ENCODE data around the gene TIMM22. TPM values are rescaled to one million over a fixed set of nuclear protein-coding genes. Genes with fewer than 3 reads are reported as not detected.
"Not testable (repeated sequence)": the region's sequence is repeated elsewhere in the genome, so short reads cannot be mapped to it uniquely, and the experiment has no call there.

Gene TIMM22
- polyA plus RNA-seq, 3 donors: 5.5 to 9.0 (median 8.0) TPM

DNA sequence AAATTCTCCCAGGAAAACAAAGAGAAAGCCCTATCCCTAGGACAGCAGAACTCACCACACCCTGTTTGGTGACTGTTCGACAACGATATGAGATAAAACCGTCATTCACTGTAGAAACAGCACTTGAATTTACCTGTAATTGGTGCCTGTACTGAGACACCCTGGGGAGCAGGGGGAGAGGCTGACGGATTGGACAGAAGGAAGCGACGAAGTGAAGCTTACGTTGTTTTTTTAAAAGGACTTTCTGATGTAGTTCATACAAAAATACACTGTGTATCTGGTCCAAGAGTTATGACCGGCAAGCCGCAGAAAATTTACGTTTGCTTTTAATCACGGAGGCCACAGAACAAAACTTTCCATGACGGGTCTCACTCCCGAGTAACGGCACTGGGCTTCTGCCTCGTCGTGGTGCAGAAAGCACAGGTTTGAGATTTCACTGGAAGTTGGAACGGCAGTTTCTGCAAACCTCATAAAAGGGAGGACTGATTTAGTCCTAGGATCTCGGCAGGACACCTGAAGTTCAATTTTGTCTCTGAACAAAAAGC, 27.0 kb upstream of the TIMM22 start:
- H3K27ac ChIP-seq (ENCODE audit: low read depth, low read length): no peak overlapping the region
- WGBS, 3 donors: 52 to 54% (median 53%) methylated on average over 18 of the region's 18 CpGs

DNA sequence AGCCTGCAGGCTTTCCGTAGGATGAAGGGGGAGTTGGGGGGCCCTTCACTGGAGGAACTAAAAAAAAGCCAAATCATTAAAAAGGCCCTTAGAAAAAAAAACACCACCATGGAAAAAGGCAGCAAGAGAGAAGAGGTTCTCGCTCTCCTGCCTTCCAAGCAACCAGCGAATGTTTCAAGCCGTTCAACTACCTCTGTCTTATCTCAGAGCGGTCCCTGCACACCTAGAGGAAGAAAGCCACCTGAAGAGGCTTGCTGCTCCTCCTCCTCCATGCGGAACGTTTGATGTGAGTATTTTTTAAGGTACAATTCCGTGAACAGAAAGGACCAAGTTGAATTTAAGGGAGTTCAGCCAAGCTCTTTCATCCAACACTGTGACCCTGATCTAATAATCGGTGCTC, 26.6 kb upstream of the TIMM22 start:
- no peak overlapping the region for H3K27ac ChIP-seq (ENCODE audit: low read depth, low read length)
- WGBS, 3 donors: 68 to 83% (median 77%) methylated on average over 9 of the region's 9 CpGs

DNA sequence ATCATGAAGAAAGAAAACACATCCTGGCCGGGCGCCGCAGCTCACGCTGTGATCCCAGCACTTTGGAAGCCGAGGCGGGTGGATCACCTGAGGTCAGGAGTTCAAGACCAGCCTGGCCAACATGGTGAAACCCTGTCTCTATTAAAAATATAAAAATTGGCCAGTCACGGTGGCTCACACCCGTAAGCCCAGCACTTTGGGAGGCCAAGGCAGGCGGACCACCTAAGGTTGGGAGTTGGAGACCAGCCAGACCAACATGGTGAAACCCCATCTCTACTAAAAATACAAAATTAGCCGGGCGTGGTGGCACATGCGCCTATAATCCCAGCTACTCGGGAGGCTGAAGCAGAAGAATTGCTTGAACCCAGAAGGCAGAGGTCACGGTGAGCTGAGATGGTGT, 25.1 kb upstream of the TIMM22 start:
- not testable (repeated sequence) for H3K27ac ChIP-seq (ENCODE audit: low read depth, low read length)

DNA sequence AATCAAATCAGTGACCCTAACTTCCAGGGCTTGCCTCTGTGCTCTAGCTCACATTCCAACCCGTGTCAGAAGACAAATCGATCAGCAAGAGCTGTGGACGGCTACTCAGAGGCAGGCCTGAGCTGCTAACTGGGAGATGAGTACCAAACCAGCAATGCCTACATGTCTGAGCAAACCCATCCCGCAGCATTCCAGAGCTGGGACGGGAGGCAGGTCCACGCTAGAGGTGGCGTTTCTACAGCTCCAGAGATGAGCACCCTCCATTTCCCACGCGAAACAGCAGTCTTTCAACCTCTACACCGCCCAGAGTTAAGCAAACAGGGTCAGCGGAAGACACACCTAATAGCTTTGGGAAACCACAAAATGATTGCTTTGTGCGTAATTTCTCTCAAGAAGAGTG, 23.9 kb upstream of the TIMM22 start:
- WGBS, 3 donors: 73 to 86% (median 85%) methylated on average over 12 of the region's 12 CpGs
- no peak overlapping the region for H3K27ac ChIP-seq (ENCODE audit: low read depth, low read length)

More for the DNA sequence above, 25.1 kb upstream of the TIMM22 start:
- WGBS, 3 donors: 89 to 93% (median 92%) methylated on average over 14 of the region's 14 CpGs

- 83 to 86% (median 86%) methylated on average over 2 of the region's 2 CpGs for WGBS, 3 donors
- H3K27ac ChIP-seq (ENCODE audit: low read depth, low read length): not testable (repeated sequence)
These were observed 22.2 kb upstream of the TIMM22 start for GRCh38 chr17:974778-975177.

GRCh38 chr17:975371-975915, 21.5 kb upstream of the TIMM22 start:
- WGBS, 3 donors: 50 to 64% (median 61%) methylated on average over 5 of the region's 5 CpGs
- no peak overlapping the region for H3K27ac ChIP-seq (ENCODE audit: low read depth, low read length)

DNA sequence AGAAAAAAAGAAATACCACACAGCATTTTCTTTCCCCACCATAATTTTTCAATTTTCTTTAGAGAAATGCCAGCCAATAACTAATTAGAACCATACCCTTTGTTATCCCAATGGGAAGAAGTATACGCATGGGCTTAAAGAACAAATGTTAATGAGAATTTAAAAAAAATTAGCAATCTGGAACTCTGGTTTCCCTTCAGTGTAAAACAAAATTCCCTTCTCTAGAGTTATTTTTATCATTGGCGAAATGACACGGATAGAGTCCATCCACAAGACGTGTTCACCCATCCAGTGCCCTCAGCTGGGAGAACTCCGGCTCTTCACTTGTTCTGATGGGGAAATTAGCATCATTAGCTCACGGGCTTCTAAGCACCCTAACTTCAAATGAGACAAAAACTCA, 20.6 kb upstream of the TIMM22 start:
- no peak overlapping the region for H3K27ac ChIP-seq (ENCODE audit: low read depth, low read length)
- 85 to 87% (median 87%) methylated on average over 6 of the region's 6 CpGs for WGBS, 3 donors

GRCh38 chr17:977166-977565, 19.8 kb upstream of the TIMM22 start:
- 75 to 88% (median 79%) methylated on average over 6 of the region's 6 CpGs for WGBS, 3 donors
- H3K27ac ChIP-seq (ENCODE audit: low read depth, low read length): no peak overlapping the region

DNA sequence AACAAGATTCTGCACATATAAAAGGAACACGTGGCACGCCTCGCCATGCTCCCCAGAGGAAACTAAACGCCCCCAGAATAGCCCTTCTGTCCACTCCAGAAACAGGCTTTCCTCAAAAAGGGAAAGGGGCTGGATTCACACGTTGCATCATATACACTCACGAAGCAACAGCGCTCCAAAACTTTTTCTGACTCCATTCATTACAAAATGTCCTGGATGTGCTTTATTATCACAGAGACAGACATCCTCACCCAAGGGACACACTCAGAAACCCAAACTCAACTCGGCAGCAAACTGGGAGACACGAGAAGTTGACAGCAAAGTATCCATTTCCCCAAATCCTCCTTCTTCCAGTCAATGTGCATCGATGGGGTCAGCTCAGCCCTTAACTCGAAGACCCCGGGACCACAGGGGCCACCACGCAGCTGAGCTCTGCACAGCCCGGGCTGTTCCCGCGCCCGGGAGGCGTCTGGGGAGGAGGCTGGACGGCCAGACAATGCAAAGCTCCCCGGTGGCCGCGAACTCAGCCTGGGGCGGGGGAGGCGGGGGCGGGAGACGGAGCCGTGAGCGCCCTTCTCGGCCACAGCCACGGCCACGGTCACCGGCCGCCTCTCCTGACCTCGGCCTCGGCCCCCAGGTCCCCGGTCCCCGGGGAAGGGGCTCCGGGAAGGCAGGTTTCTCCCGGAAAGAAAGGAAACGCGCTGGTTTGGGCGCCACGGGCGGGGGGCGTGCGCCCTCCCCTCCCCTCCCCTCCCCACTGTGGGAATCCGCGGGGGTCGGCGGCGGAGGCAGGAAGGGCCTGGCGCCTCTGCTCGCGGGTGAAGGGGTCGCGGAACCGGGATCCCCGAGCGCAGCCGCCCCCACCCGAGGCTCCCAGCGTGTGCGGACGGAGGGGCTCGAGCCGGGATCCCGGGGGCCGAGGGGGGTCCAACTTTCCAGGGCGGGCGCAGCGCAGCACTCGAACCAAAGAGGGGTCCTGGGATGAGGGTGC, 18.5 kb upstream of the TIMM22 start:
- no peak overlapping the region for H3K27ac ChIP-seq (ENCODE audit: low read depth, low read length)
- 2 to 3% (median 3%) methylated on average over 52 to 72 of the region's 72 CpGs for WGBS, 3 donors

GRCh38 chr17:979212-979538, 17.8 kb upstream of the TIMM22 start:
- 0 to 1% (median 0%) methylated on average over 8 to 38 of the region's 42 CpGs for WGBS, 3 donors
- H3K27ac ChIP-seq (ENCODE audit: low read depth, low read length): no peak overlapping the region

DNA sequence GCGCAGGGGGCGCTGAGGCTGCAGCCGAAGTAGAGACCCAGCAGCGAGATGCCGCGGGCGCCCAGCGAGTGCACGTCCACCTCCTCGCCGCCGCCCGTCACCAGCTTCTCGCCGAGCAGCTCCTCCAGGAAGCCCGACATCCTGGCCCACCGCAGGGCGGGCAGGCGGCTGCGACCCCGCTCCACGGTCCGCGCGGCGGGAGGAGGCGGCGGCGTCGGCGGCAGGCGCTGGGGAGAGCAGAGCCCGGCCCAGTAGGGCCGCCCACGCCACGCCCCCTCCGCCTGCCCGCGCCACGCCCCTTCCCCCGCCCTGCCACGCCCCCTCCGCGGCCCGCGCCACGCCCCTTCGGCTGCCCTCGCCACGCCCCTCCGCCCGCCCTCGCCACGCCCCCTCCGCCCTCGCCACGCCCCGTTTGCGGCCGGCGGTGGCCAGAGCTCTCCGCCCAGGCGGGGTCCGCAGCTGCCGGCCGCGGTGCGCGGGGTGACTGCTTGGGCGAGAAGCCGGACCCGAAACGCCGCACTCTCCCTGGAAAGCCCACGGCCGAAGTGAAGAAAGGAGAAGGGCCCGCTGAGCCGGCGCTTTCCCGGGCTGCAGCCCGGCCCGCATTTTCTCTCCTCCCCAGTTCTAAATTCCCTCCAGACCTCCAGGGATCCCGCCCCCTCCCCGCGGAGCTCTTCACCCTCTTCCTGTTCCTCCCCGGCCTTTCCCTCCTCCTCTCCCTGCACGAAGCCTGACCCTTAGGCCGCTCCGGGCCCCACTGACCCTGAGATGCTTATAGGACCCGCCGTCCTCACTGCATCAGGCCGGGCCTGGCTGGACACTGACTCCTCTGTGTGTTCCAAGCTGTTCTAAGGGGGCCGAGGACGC, 17.2 kb upstream of the TIMM22 start, which contains the start of gene NXN:
NXN (minus strand) TSS at position 238 of the 867 bp plus-strand sequence.
- 1 to 2% (median 2%) methylated on average over 50 to 94 of the region's 94 CpGs for WGBS, 3 donors
- no peak within 1 kb of the TSS for H3K27ac ChIP-seq (ENCODE audit: low read depth, low read length)

- no peak overlapping the region for H3K27ac ChIP-seq (ENCODE audit: low read depth, low read length)
- WGBS, 3 donors: 32 to 35% (median 32%) methylated on average over 43 of the region's 43 CpGs
These were observed 16.3 kb upstream of the TIMM22 start for GRCh38 chr17:980406-981291.

DNA sequence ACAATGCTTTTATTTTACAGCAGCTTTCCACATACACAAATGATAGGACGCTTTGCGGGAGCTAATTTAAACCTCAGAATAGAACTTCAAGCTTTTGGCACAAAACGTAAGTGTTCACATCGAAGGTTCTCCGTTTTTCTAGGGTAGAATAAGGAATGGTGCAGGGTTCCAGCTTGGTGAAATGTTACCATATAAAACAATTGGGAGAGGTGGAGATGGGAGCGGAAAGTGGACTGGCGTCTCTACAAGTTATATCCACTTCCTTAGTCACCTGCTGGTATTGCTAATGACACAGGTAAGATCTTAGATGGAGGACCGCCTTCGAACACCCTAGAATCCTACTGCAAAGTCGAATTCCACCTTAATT, 15.7 kb upstream of the TIMM22 start:
- H3K27ac ChIP-seq (ENCODE audit: low read depth, low read length): no peak overlapping the region
- WGBS, 3 donors: 38 to 40% (median 39%) methylated on average over 10 of the region's 10 CpGs

DNA sequence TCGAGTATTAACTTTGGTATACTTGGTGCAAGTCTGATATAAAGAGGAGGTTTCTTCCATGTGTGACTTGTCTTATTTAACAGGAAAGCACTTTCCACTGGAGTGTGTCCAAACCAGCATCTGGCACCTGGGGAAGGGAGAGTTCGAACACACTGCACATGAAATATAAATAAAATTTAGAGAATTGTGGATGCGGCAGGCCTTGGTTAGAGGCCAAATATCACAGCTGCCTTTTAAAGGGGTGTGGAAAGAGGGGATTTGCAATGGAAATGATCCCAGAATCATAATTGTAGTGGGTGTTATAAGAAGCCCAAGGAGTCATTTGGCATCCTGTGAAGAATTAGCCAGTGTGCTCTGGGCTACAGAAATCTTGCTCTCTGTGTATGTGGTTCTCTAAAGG, 13.0 kb upstream of the TIMM22 start:
- 50 to 61% (median 51%) methylated on average over 3 of the region's 3 CpGs for WGBS, 3 donors
- H3K27ac ChIP-seq (ENCODE audit: low read depth, low read length): no peak overlapping the region

- no peak overlapping the region for H3K27ac ChIP-seq (ENCODE audit: low read depth, low read length)
- WGBS, 3 donors: 88 to 90% (median 89%) methylated on average over 6 of the region's 6 CpGs
These were observed 10.5 kb upstream of the TIMM22 start for GRCh38 chr17:986322-986929.

GRCh38 chr17:987931-988330, 9.0 kb upstream of the TIMM22 start:
- no peak overlapping the region for H3K27ac ChIP-seq (ENCODE audit: low read depth, low read length)
- WGBS, 3 donors: 87 to 94% (median 93%) methylated on average over 15 of the region's 15 CpGs

DNA sequence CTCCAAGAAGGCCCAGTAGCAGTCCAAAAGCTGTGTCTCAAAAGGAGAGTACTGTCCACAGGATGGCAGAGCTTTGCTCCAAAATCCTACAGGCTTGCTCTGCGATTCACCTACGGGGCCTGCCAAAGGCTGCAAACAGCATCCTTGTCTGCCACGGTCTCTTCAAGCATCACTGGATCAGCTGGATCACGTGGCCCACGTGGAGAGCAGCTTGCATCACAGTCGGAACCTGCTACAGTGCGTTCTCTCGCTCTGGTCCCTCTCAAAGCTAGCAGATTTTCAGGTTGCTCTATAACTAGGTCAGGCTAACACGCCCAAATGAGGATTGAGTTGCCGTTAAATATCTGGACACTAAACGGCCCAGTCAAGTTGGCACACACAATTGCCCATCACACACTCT, 8.4 kb upstream of the TIMM22 start:
- 89 to 92% (median 90%) methylated on average over 11 of the region's 11 CpGs for WGBS, 3 donors
- no peak overlapping the region for H3K27ac ChIP-seq (ENCODE audit: low read depth, low read length)

Data from adipose tissue (tissue), 3 donors.